Fibroblast of pulmonary artery (primary cell): ENCODE results near the gene FICD.

Source experiments
- DNase-seq: peaks from one replicate; pipeline ENCODE4 v3.0.0-alpha.2; 2010; ENCODE audit warnings: low read depth
- H3K4me3 ChIP-seq: replicated peaks from 2 replicates; pipeline ENCODE4 v1.5.1; 2011; ENCODE audit warnings: low read depth, mild to moderate bottlenecking, control low read depth, low read length, moderate library complexity
- CTCF ChIP-seq: IDR thresholded peaks from 2 replicates; pipeline ENCODE4 v1.5.1; 2011; ENCODE audit warnings: mild to moderate bottlenecking, control low read depth, low read length, inconsistent platforms; ENCODE audit errors: missing control alignments

The FICD gene

DNA sequence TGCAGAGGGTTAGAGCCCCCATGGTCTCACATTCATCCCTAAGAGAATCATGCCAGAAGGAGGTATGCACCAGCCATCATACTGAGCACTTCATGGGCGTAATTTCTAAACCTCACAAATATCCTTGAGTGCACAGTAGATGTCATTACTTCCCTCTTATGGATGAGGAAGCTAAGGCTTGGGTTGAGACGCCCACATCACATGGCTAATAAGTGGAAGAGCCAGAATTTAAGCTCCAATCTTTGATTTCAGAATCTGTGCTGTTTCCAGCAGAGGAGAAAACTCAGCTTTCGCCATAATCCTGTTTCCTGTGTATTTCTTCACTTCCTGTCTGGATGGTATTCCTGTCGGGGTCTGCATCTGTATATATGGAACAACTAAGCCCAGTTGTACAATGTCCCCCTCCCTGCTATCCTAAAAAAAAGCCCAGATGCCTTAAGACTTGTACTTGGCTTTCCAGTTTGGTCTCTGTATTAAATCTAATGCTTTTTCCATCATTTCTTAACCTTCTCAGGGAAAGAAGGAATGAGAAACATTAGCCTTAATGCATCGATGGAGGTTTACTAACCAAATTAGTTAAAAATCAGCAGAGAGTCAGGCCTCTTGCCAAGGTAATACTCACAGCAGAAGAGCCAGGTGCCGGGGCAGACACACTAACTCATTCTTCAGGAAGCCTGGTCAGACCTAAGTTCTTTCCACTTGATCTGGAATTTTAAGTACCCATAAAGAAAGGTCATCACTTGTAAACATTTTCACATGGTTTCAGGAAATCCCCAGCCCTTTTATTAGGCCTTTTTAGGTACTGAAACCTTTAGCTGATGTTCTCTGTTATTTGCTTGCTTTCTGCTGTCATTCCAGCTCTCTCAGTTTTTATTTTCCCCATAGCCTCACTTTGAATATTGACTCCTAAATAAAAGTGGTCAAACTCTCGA lies 52.6 kb downstream of the FICD start:
- H3K4me3 ChIP-seq = no peak overlapping the region
- TF ChIP-seq CTCF = no peak
- DNase-seq = peak; percentile 14

GRCh38 chr12:108568338-108569154 lies 53.5 kb downstream of the FICD start:
- no peak for TF ChIP-seq CTCF
- DNase-seq = no peak
- H3K4me3 ChIP-seq = no peak overlapping the region
